Ishikawa (cell line): ENCODE data around the gene STMN3.

ENCODE experiments used
- EP300 ChIP-seq: IDR thresholded peaks from 2 replicates; pipeline ENCODE4 v1.6.1; 2012; ENCODE audit warnings: borderline replicate concordance
- FOXM1 ChIP-seq: IDR thresholded peaks from 2 replicates; pipeline ENCODE4 v1.6.1; 2012; ENCODE audit warnings: low read depth, borderline replicate concordance
- NFIC ChIP-seq: IDR thresholded peaks from 2 replicates; pipeline ENCODE4 v1.6.1; 2012

DNA sequence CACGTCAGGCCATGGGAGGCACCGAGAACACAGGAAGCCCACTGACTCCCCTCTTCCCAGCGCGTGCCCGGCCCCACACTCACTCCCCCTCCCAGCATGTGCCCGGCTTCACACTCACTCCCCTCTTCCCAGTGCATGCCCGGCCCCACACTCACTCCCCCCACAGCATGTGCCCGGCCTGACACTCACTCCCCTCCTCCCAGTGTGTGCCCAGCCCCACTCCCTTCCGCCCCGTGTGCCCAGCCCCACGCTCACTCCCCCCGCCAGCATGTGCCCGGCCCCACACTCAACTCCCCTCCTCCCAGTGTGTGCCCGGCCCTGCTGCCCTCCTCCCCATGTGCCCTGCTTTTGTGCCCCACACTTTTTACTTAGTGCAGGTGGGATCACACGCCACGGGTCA is 14.6 kb upstream of the STMN3 start:
- TF ChIP-seq NFIC (no peak), FOXM1 (no peak), EP300 (no peak)
